Suprapubic skin (tissue), 4 donors: Measurements from ENCODE around the gene SUN3.

Experiments
- CTCF ChIP-seq, 2 donors: fragments of 200-600 bp in 1 of 2; fragments of 450-650 bp in 1 of 2; sonication (generic) in 1 of 2; IDR thresholded peaks; one replicate each; pipeline ENCODE4 v1.5.1; 2016 to 2019; ENCODE audit warnings: antibody characterized with exemption in 2 of 2, mild to moderate bottlenecking in 1 of 2, moderate library complexity in 1 of 2
- EP300 ChIP-seq: sonication (generic); formaldehyde crosslinking; IDR thresholded peaks from one replicate; pipeline ENCODE4 v1.6.1; 2017; ENCODE audit warnings: antibody characterized with exemption
- POLR2AphosphoS5 ChIP-seq, 3 donors: sonication (generic); formaldehyde crosslinking; IDR thresholded peaks; one replicate each; pipeline ENCODE4 v1.6.1; 2017; ENCODE audit warnings: antibody characterized with exemption in 3 of 3

DNA sequence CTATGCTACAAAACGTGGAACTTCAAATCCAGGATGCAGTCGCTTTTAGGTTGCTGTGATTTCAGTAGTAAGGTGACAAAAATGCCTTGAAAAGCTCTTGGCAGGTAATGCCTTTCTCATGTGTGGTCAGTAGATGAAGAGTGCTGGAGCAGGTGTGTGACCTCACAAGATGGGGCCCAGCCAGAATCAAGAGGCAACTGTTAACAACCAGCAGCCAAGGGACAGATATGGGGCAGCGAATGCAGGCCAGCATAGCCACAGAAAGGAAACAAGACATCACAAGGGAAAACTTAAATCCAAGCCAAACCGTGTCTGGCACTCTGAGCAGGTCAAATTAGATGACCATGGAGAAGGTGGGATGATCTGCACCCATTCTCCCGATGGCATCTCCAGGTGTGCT lies 61.8 kb downstream of the SUN3 start:
- no peak for TF ChIP-seq CTCF (IDR thresholded peaks at IDR 0.05)
- no peak for TF ChIP-seq POLR2AphosphoS5 (IDR thresholded peaks at IDR 0.05)
- no peak for TF ChIP-seq EP300
